ENCODE data around the gene CACNG3. TPM values are rescaled to one million over a fixed set of nuclear protein-coding genes. Genes with fewer than 3 reads are reported as not detected.

The CACNG3 gene
- total RNA-seq (not detected), polyA plus RNA-seq (not detected), total RNA-seq (not detected)

DNA sequence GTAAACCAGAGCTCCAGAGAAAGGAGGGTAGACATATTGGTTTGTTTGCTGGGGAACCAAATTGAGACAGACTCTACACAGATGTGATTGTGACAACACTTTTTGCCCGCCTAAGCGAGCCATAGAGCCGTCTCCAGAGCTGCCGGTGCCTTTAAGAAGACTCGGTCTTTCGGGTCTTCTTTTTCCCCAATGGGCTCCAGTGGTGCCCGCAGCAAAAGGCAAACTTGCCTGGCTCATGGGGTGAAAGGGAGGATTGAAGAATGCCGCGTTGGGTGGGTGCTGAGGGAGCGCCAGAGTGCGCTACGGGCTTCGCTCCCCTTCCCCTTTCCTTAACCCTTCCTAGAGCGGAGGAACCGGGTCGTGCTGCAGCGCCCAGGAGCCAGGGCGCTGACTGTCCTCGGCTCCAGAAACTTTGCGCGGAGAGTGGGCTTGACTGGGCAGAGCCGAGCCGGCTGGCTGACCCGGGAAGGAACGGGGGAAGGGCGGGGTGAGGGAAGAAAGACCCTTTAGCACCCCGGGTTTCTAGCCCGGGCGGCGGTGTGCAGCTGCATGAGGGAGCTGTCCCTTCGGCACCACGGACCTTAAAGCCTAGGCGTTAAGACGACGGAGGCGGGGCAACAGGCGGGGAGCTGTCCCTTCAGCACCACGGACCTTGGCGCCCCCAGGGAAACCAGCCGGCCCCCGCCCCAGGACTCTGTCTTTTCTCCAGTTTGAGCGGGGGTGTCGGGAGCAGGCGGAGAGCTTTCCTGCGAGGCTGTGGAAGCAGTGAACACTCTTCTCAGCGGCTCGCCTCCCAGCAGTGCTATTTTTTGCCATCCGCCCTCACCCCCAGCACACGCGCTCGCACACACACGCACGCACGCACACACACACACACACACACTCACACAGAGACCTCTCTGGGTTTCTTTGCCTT, at the start of gene CACNG3:
CACNG3 (plus strand) TSS at position 880 of the 916 bp plus-strand sequence. CDS start 420 bp downstream, outside the sequence.
- Histone ChIP-seq H3K4me1 (ENCODE audit: control insufficient read depth in 2 of 2, insufficient read depth in 2 of 2, low read length in 2 of 2) (no peaks in the 10 kb centered on the region), H3K27ac (ENCODE audit: low read depth, low read length) (no peak within 1 kb of the TSS), H3K9me3 (ENCODE audit: control insufficient read depth in 2 of 3, low read length in 3 of 3) (no peaks in the 10 kb centered on the region), H3K36me3 (ENCODE audit: control insufficient read depth in 2 of 3, insufficient read depth in 3 of 3, low read length in 3 of 3) (no peaks in the 10 kb centered on the region), H3K4me3 (ENCODE audit: low read length) (no peak within 1 kb of the TSS), H3K27me3 (ENCODE audit: control insufficient read depth in 2 of 2, insufficient read depth in 2 of 2, low read length in 2 of 2) (peaks cover 5 to 16% of the 10 kb centered on the region in 2 donors)
- POLR2A ChIA-PET: no interaction called here
- Mint-ChIP-seq H3K4me1 (peaks cover 0 to 3% (median 0%) of the 10 kb centered on the region in 7 donors), H3K4me3 (no peak within 1 kb of the TSS), H3K27ac (no peak within 1 kb of the TSS), H3K36me3 (no peaks in the 10 kb centered on the region), H3K27me3 (peaks cover 48 to 76% (median 69%) of the 10 kb centered on the region in 5 donors), H3K9me3 (peaks cover 0 to 2% (median 0%) of the 10 kb centered on the region in 11 donors)
- CTCF ChIA-PET: interaction anchor here (0.9 to 1.0 kb wide), 2 partner anchors 21 to 211 kb away, joined by 3 read pairs; no protein-coding TSS in a partner anchor
- DNase-seq: peak in 8 of 9 donors; percentile 15 to 66 (median 28)
- intact Hi-C loops (cut with micrococcal nuclease): loop anchor here in 1 of 2 donors (10.0 kb wide), 1 partner anchor 521 kb away; no protein-coding TSS in a partner anchor
- peak; percentile 82 for ATAC-seq

DNA sequence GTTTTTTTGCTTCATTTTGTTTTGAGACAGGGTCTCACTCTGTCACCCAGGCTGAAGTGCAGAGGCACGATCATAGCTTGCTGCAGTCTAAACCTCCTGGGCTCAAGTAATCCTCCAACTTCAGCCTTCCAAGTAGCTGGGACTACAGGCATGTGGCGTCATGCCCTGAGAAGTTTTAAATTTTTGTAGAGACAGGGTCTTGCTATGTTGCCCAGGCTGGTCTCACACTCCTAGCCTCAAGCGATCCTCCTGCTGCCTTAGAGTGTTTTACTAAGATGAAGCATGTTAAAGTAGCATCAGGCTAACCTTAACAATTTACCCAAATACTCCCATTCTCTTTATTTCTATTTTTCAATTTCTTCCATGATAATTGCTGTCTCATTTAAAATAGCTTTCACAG, 49.2 kb upstream of the CACNG3 start:
- Mint-ChIP-seq H3K27ac (no peak overlapping the region), H3K9me3 (peaks cover 0 to 1% (median 0%) of the 10 kb centered on the region in 11 donors), H3K36me3 (peaks cover 15 to 68% (median 44%) of the 10 kb centered on the region in 5 donors), H3K27me3 (no peaks in the 10 kb centered on the region), H3K4me3 (no peak overlapping the region), H3K4me1 (peaks cover 0 to 6% (median 0%) of the 10 kb centered on the region in 7 donors)
- ATAC-seq: no peak
- Histone ChIP-seq H3K4me3 (ENCODE audit: low read length) (no peak overlapping the region), H3K27me3 (ENCODE audit: control insufficient read depth in 2 of 2, insufficient read depth in 2 of 2, low read length in 2 of 2) (no peaks in the 10 kb centered on the region), H3K4me1 (ENCODE audit: control insufficient read depth in 2 of 2, insufficient read depth in 2 of 2, low read length in 2 of 2) (no peaks in the 10 kb centered on the region), H3K36me3 (ENCODE audit: control insufficient read depth in 2 of 3, insufficient read depth in 3 of 3, low read length in 3 of 3) (peaks cover 0 to 27% (median 12%) of the 10 kb centered on the region in 3 experiments), H3K9me3 (ENCODE audit: control insufficient read depth in 2 of 3, low read length in 3 of 3) (no peaks in the 10 kb centered on the region), H3K27ac (ENCODE audit: low read depth, low read length) (no peak overlapping the region)
- intact Hi-C loops (cut with micrococcal nuclease): no loop called here
- DNase-seq: no peak
- ChIA-PET CTCF (no interaction called here), POLR2A (no interaction called here)

DNA sequence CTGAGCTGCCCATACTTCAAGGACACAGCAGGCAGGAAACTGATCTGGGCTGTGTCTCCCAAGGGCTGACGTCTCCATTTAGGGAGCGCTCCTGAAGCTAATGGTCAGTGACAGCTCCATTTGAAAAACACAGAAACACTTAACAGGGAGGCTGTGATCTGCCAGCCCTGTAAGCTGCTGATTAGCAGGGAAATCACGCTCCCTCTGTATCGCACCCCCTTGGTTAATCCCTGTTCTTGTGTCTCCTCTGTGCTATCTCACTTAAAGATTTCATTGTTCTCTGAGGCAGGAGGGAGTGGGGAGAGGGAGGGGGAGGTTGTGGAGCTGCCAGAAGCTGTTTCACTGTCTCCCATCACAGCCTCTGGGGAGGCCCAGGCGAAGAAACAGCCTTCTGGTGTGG, 47.4 kb upstream of the CACNG3 start:
- no peak overlapping the region for H3K27ac Mint-ChIP-seq
- peaks cover 12 to 62% (median 43%) of the 10 kb centered on the region in 5 donors for H3K36me3 Mint-ChIP-seq
- intact Hi-C loops (cut with micrococcal nuclease): no loop called here
- ChIA-PET CTCF (no interaction called here), POLR2A (no interaction called here)
- ATAC-seq (no peak), DNase-seq (no peak)
- Histone ChIP-seq H3K27ac (ENCODE audit: low read depth, low read length) (no peak overlapping the region), H3K4me1 (ENCODE audit: control insufficient read depth in 2 of 2, insufficient read depth in 2 of 2, low read length in 2 of 2) (no peaks in the 10 kb centered on the region), H3K27me3 (ENCODE audit: control insufficient read depth in 2 of 2, insufficient read depth in 2 of 2, low read length in 2 of 2) (no peaks in the 10 kb centered on the region), H3K36me3 (ENCODE audit: control insufficient read depth in 2 of 3, insufficient read depth in 3 of 3, low read length in 3 of 3) (peaks cover 0 to 19% (median 12%) of the 10 kb centered on the region in 3 experiments), H3K4me3 (ENCODE audit: low read length) (no peak overlapping the region), H3K9me3 (ENCODE audit: control insufficient read depth in 2 of 3, low read length in 3 of 3) (no peaks in the 10 kb centered on the region)
- H3K9me3 Mint-ChIP-seq: no peaks in the 10 kb centered on the region
- H3K4me1 Mint-ChIP-seq: peaks cover 0 to 2% (median 0%) of the 10 kb centered on the region in 7 donors
- no peaks in the 10 kb centered on the region for H3K27me3 Mint-ChIP-seq
- H3K4me3 Mint-ChIP-seq: no peak overlapping the region

DNA sequence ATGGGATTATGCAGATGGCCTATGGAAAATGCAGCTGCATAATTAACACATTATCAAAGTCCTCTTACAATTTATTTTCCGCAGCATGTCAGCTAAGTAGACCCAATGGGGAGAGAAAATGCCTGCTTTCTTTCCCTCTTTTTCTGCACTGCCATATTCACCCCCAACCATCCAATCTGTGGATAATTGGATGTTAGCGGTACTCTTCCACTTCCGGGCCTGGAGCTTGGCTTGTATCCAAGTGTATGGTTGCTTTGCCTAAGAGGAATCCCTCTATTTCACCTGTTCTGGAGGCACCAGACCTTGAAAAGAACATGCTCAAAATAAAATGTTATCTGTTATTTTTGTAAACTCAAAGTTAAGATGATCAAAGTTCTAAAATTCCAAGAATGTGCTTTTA, 41.1 kb upstream of the CACNG3 start:
- POLR2A ChIA-PET: no interaction called here
- intact Hi-C loops (cut with micrococcal nuclease): no loop called here
- Histone ChIP-seq H3K27ac (ENCODE audit: low read depth, low read length) (no peak overlapping the region), H3K4me1 (ENCODE audit: control insufficient read depth in 2 of 2, insufficient read depth in 2 of 2, low read length in 2 of 2) (no peaks in the 10 kb centered on the region), H3K4me3 (ENCODE audit: low read length) (no peak overlapping the region), H3K9me3 (ENCODE audit: control insufficient read depth in 2 of 3, low read length in 3 of 3) (no peaks in the 10 kb centered on the region), H3K27me3 (ENCODE audit: control insufficient read depth in 2 of 2, insufficient read depth in 2 of 2, low read length in 2 of 2) (no peaks in the 10 kb centered on the region), H3K36me3 (ENCODE audit: control insufficient read depth in 2 of 3, insufficient read depth in 3 of 3, low read length in 3 of 3) (peaks cover 0 to 18% (median 0%) of the 10 kb centered on the region in 3 experiments)
- Mint-ChIP-seq H3K27me3 (no peaks in the 10 kb centered on the region), H3K4me1 (peaks cover 0 to 2% (median 0%) of the 10 kb centered on the region in 7 donors), H3K4me3 (no peak overlapping the region), H3K9me3 (peaks cover 0 to 3% (median 0%) of the 10 kb centered on the region in 11 donors), H3K36me3 (peaks cover 18 to 72% (median 37%) of the 10 kb centered on the region in 5 donors), H3K27ac (peak overlapping the region in 2 of 9 donors; percentile 22 to 74)
- DNase-seq (no peak), ATAC-seq (no peak)
- CTCF ChIA-PET: no interaction called here

DNA sequence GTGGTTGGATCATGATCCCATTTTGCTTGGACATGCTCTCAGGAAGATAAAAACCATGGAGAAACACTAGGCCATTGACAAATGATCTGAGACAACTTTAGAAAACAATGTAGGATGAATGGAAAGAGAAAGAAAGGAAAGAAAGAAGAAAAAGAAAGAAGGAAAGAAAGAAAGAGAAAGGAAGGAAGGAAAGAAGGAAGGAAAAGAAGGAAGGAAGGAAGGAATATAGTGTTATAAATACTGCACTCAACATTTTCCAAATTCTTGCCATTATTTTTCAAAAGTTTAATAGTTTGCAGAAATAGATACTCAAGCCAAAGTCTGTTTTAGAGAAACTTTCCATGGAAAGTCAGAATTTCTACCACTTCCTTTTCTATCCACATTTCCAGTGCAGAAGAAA, 39.2 kb upstream of the CACNG3 start:
- Histone ChIP-seq H3K36me3 (ENCODE audit: control insufficient read depth in 2 of 3, insufficient read depth in 3 of 3, low read length in 3 of 3) (peaks cover 0 to 18% (median 0%) of the 10 kb centered on the region in 3 experiments), H3K4me1 (ENCODE audit: control insufficient read depth in 2 of 2, insufficient read depth in 2 of 2, low read length in 2 of 2) (no peaks in the 10 kb centered on the region), H3K27me3 (ENCODE audit: control insufficient read depth in 2 of 2, insufficient read depth in 2 of 2, low read length in 2 of 2) (no peaks in the 10 kb centered on the region), H3K9me3 (ENCODE audit: control insufficient read depth in 2 of 3, low read length in 3 of 3) (no peaks in the 10 kb centered on the region), H3K27ac (ENCODE audit: low read depth, low read length) (no peak overlapping the region), H3K4me3 (ENCODE audit: low read length) (no peak overlapping the region)
- DNase-seq (no peak), ATAC-seq (no peak)
- Mint-ChIP-seq H3K27me3 (no peaks in the 10 kb centered on the region), H3K4me1 (peaks cover 0 to 2% (median 0%) of the 10 kb centered on the region in 7 donors), H3K9me3 (peaks cover 0 to 10% (median 0%) of the 10 kb centered on the region in 11 donors), H3K4me3 (no peak overlapping the region), H3K36me3 (peaks cover 20 to 82% (median 45%) of the 10 kb centered on the region in 5 donors), H3K27ac (no peak overlapping the region)
- CTCF ChIA-PET: interaction anchor here (0.6 to 1.8 kb wide), 2 partner anchors 10 to 26 kb away, joined by 3 to 4 read pairs; no protein-coding TSS in a partner anchor
- intact Hi-C loops (cut with micrococcal nuclease): no loop called here
- POLR2A ChIA-PET: no interaction called here

DNA sequence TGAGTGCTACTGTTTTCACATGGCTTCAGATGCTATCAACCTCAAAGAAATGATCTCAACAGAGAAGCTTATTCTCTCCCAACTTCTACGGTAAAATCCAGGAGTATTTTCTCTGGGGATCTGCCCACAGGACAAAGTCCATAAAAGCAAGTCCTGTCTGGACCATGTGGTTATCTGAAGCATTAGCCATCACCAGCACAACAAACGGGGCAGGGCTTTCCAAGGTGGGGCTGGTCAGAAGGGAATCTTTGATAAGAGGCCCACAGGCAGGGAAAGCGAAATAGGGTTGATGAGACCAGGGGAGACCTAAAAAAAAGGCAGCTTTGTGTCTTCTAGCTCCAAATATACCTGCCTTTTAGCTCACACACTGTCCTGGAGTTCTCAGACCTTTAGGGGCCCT, 38.7 kb upstream of the CACNG3 start:
- ChIA-PET CTCF (interaction anchor here (0.6 kb wide), 1 partner anchor 27 kb away, joined by 3 read pairs; no protein-coding TSS in a partner anchor), POLR2A (no interaction called here)
- intact Hi-C loops (cut with micrococcal nuclease): no loop called here
- Histone ChIP-seq H3K27ac (ENCODE audit: low read depth, low read length) (no peak overlapping the region), H3K27me3 (ENCODE audit: control insufficient read depth in 2 of 2, insufficient read depth in 2 of 2, low read length in 2 of 2) (no peaks in the 10 kb centered on the region), H3K4me3 (ENCODE audit: low read length) (no peak overlapping the region), H3K36me3 (ENCODE audit: control insufficient read depth in 2 of 3, insufficient read depth in 3 of 3, low read length in 3 of 3) (peaks cover 0 to 18% (median 0%) of the 10 kb centered on the region in 3 experiments), H3K4me1 (ENCODE audit: control insufficient read depth in 2 of 2, insufficient read depth in 2 of 2, low read length in 2 of 2) (no peaks in the 10 kb centered on the region), H3K9me3 (ENCODE audit: control insufficient read depth in 2 of 3, low read length in 3 of 3) (no peaks in the 10 kb centered on the region)
- Mint-ChIP-seq H3K4me3 (no peak overlapping the region), H3K4me1 (peaks cover 0 to 2% (median 0%) of the 10 kb centered on the region in 7 donors), H3K27me3 (no peaks in the 10 kb centered on the region), H3K27ac (no peak overlapping the region), H3K9me3 (peaks cover 0 to 16% (median 0%) of the 10 kb centered on the region in 11 donors), H3K36me3 (peaks cover 20 to 84% (median 46%) of the 10 kb centered on the region in 5 donors)
- no peak for ATAC-seq
- no peak for DNase-seq
